ENCODE measurements around the gene ST7. TPM values are rescaled to one million over a fixed set of nuclear protein-coding genes. Genes with fewer than 3 reads are reported as not detected.

ST7 gene
- total and polyA plus RNA-seq, 2 of the 8 experiments (the other 6 are each of a cell fraction or from before 2014, with no cell fraction given) = 16.3 to 18.0 TPM

DNA sequence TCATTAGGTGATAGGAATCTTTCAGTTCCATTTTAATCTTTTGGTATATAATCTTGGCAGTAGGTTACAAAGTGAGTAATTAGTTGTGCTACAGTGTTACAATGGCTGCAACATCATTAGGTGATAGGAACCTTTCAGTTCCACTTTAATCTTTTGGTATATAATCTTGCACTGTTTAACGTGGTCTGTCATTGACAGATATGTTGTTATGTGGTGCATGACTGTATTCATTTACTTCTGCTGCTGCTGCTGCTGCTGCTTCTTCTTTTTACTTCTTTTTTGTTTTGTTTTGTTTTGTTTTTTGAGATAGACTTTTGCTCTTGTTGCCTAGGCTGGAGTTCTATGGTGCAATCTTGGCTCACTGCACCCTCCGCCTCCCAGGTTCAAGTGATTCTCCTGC, 28.6 kb downstream of the ST7 start:
- Histone ChIP-seq H2BK120ac (replicated peaks; ENCODE audit: low read depth, low read length) (no peak overlapping the region), H2BK5ac (ENCODE audit: low read depth, low read length) (no peak overlapping the region), H3K56ac (replicated peaks; ENCODE audit: insufficient read length, low read depth, low read length) (no peak overlapping the region), H3K4ac (replicated peaks; ENCODE audit: insufficient read length, low read depth, low read length) (no peak overlapping the region), H4K8ac (ENCODE audit: extremely low read depth, insufficient read depth, low read length) (no peak overlapping the region), H2BK20ac (ENCODE audit: low read length) (no peak overlapping the region), H3K4me2 (ENCODE audit: insufficient read depth in 1 of 2, low read depth in 2 of 2, low read length in 2 of 2) (no peak overlapping the region), H3K4me1 (replicated peaks in 1 of 4; ENCODE audit: control insufficient read depth in 3 of 4, insufficient read depth in 4 of 4, low read length in 3 of 4) (no peaks in the 10 kb centered on the region; a peak in 1 of 7 replicates), H3K4me3 (ENCODE audit: extremely low read depth in 1 of 4, insufficient read depth in 2 of 4, low read depth in 3 of 4, low read length in 4 of 4) (no peak overlapping the region), H3K23me2 (ENCODE audit: low read depth, low read length) (no peaks in the 10 kb centered on the region), H3K27ac (ENCODE audit: low read depth, low read length) (no peak overlapping the region), H3K18ac (ENCODE audit: extremely low read depth, low read length) (no peak overlapping the region), H2AK5ac (ENCODE audit: low read depth, low read length) (no peak overlapping the region), H3K79me2 (ENCODE audit: control insufficient read depth in 1 of 2, insufficient read depth in 2 of 2, low read length in 2 of 2) (0 out of 4 replicates have a peak, but pooled peaks cover 0 to 6% of the 10 kb centered on the region in 2 experiments), H3K9ac (replicated peaks in 1 of 4; ENCODE audit: extremely low read depth in 1 of 4, low read depth in 3 of 4, low read length in 3 of 4) (no peak overlapping the region), H4K5ac (ENCODE audit: insufficient read length, low read depth, low read length) (no peak overlapping the region), H3K14ac (ENCODE audit: insufficient read length) (no peak overlapping the region), H4K91ac (replicated peaks; ENCODE audit: insufficient read length, low read length) (no peak overlapping the region), H2BK15ac (ENCODE audit: low read length) (no peak overlapping the region), H3K9me3 (ENCODE audit: insufficient read depth in 2 of 2, low read depth in 1 of 2, low read length in 1 of 2) (no peaks in the 10 kb centered on the region), H3K79me1 (ENCODE audit: low read depth, low read length) (no peaks in the 10 kb centered on the region), H3K36me3 (ENCODE audit: control insufficient read depth in 2 of 4, insufficient read depth in 4 of 4, low read length in 3 of 4) (no peaks in the 10 kb centered on the region), H2AFZ (ENCODE audit: low read length) (no peak overlapping the region), H3K23ac (ENCODE audit: insufficient read length) (no peak overlapping the region), H2BK12ac (ENCODE audit: low read depth, low read length) (no peak overlapping the region), H3K27me3 (replicated peaks in 1 of 4; ENCODE audit: control insufficient read depth in 3 of 4, extremely low read depth in 1 of 4, insufficient read depth in 3 of 4, low read length in 3 of 4) (no peaks in the 10 kb centered on the region), H4K20me1 (replicated peaks in 1 of 2; ENCODE audit: control insufficient read depth in 1 of 2, insufficient read depth in 2 of 2, low read length in 2 of 2) (no peaks in the 10 kb centered on the region)
- TF ChIP-seq GABPA (IDR thresholded peaks at IDR 0.05; ENCODE audit: borderline replicate concordance, insufficient read depth, low read length) (no peak), BACH1 (IDR thresholded peaks at IDR 0.05; ENCODE audit: low read length) (no peak), RFX5 (IDR thresholded peaks at IDR 0.05; ENCODE audit: borderline replicate concordance, low read depth, low read length) (no peak), GTF2F1 (IDR thresholded peaks at IDR 0.05; ENCODE audit: borderline replicate concordance, low read depth, low read length) (no peak), SIX5 (IDR thresholded peaks at IDR 0.05; ENCODE audit: low read depth, low read length) (no peak), KDM4A (IDR thresholded peaks at IDR 0.05; ENCODE audit: low read depth, low read length, severe bottlenecking) (no peak), SUZ12 (IDR thresholded peaks at IDR 0.05; ENCODE audit: low read length) (no peak), SRF (IDR thresholded peaks at IDR 0.05; ENCODE audit: low read depth, low read length) (no peak), NANOG (IDR thresholded peaks at IDR 0.05; ENCODE audit: insufficient read depth, low read depth, low read length, poor library complexity, severe bottlenecking) (no peak)
- TF ChIP-seq, protein P1, sequence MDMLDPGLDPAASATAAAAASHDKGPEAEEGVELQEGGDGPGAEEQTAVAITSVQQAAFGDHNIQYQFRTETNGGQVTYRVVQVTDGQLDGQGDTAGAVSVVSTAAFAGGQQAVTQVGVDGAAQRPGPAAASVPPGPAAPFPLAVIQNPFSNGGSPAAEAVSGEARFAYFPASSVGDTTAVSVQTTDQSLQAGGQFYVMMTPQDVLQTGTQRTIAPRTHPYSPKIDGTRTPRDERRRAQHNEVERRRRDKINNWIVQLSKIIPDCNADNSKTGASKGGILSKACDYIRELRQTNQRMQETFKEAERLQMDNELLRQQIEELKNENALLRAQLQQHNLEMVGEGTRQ (IDR thresholded peaks at IDR 0.05; ENCODE audit: low read length) = no peak
- TF ChIP-seq, protein P2, sequence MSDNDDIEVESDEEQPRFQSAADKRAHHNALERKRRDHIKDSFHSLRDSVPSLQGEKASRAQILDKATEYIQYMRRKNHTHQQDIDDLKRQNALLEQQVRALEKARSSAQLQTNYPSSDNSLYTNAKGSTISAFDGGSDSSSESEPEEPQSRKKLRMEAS (IDR thresholded peaks at IDR 0.05) = no peak
- 87% methylated on average over 2 of the region's 2 CpGs; no CpG with 5 or more reads in 1 of the 2 experiments for WGBS, 2 experiments (ENCODE audit: extremely low coverage in 1 of 2, insufficient coverage in 1 of 2, insufficient read length in 1 of 2, insufficient replicate concordance in 2 of 2, low coverage in 1 of 2, low lambda C conversion rate in 2 of 2, missing lambda C conversion rate in 1 of 2)
- no peak for DNase-seq (ENCODE audit: low read depth in 1 of 2, low spot score in 2 of 2)
- ChIA-PET POLR2A (ENCODE audit: partially characterized antibody) (no interaction called here), CTCF (ENCODE audit: partially characterized antibody) (interaction anchor here (1.1 to 1.5 kb wide), 2 partner anchors 15 to 137 kb away, joined by 3 to 4 read pairs; no protein-coding TSS in a partner anchor)
- FAIRE-seq = no peak

All from H1 (cell line).